ENCODE measurements around the gene MEIS2.

DNA sequence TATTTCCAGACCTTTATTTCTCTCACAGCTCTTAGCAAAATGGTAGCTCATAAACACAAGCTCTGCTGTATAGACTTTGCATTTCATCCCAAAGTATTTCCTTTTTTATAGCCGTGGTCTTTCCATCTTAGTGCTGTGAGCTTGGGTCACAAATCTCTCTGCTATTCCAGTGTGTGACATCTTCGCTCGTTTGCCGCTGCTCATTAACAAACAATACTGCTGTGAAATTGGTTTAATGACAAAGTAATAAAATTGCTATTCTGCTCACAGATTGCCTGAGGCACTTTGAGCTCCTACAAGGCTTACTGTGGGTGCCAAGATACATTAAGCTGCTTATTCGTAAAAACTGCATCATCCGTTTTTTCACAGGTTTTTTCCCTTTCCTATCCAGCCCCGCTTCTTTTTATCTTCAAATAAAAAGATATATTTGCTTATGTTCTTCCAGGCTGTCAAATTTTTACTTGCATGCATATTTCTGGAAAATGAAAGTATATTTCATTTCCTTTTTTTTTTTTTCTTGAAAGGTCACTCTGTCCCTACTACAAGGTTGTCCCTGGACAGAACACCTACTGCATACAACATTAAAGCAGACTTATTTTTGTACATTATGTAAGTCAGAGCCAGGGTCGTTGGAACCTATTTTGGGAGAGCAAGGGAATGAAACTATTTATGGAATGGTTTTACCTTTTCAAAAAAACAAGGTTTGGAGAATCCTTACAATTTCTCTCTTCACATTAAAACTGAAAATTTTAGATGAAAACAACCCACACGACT is 174.5 kb downstream of the MEIS2 start:
- TF ChIP-seq, protein P1, sequence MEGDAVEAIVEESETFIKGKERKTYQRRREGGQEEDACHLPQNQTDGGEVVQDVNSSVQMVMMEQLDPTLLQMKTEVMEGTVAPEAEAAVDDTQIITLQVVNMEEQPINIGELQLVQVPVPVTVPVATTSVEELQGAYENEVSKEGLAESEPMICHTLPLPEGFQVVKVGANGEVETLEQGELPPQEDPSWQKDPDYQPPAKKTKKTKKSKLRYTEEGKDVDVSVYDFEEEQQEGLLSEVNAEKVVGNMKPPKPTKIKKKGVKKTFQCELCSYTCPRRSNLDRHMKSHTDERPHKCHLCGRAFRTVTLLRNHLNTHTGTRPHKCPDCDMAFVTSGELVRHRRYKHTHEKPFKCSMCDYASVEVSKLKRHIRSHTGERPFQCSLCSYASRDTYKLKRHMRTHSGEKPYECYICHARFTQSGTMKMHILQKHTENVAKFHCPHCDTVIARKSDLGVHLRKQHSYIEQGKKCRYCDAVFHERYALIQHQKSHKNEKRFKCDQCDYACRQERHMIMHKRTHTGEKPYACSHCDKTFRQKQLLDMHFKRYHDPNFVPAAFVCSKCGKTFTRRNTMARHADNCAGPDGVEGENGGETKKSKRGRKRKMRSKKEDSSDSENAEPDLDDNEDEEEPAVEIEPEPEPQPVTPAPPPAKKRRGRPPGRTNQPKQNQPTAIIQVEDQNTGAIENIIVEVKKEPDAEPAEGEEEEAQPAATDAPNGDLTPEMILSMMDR (IDR thresholded peaks at IDR 0.05; ENCODE audit: poor library complexity, severe bottlenecking), result no peak
- TF ChIP-seq EP300 (conservative IDR thresholded peaks at IDR 0.05; ENCODE audit: poor library complexity, severe bottlenecking) (no peak), REST (IDR thresholded peaks at IDR 0.05; ENCODE audit: borderline replicate concordance) (no peak), MXI1 (conservative IDR thresholded peaks at IDR 0.05; ENCODE audit: poor library complexity, severe bottlenecking) (no peak), TAF1 (IDR thresholded peaks at IDR 0.05; ENCODE audit: low read depth) (no peak), SMC3 (conservative IDR thresholded peaks at IDR 0.05; ENCODE audit: poor library complexity) (no peak)
